Measurements from ENCODE around the gene ZNF598.

ZNF598 gene

GRCh38 chr16:1976216-1976520 lies 33.5 kb downstream of the ZNF598 start:
- Histone ChIP-seq H3K4me3 (ENCODE audit: low read depth, low read length) (no peak overlapping the region), H3K4me1 (ENCODE audit: control insufficient read depth, insufficient read depth, low read length) (no peaks in the 10 kb centered on the region), H3K27ac (ENCODE audit: extremely low read depth, low read depth, low read length) (no peak overlapping the region), H3K36me3 (ENCODE audit: control insufficient read depth in 2 of 2, insufficient read depth in 1 of 2, low read length in 2 of 2) (peaks cover 0 to 59% of the 10 kb centered on the region in 2 experiments; a peak in 1 of 3 replicates), H3K9me3 (ENCODE audit: control insufficient read depth, insufficient read depth, low read depth, low read length) (no peaks in the 10 kb centered on the region)
- ChIA-PET POLR2A (interaction anchor here (0.5 to 10.1 kb wide), 3 partner anchors 11 to 179 kb away, joined by 4 to 76 read pairs (median 6); partner anchors contain the start of genes RPS2 and TRAF7), CTCF (no interaction called here)
- no peak for TF ChIP-seq ZNF426 (tag by site-specific recombination; IDR thresholded peaks at IDR 0.05)
- no peak for TF ChIP-seq ZNF529 (tag by site-specific recombination; IDR thresholded peaks at IDR 0.05; ENCODE audit: insufficient replicate concordance)
- TF ChIP-seq ZNF311 (tag by site-specific recombination; IDR thresholded peaks at IDR 0.05; ENCODE audit: borderline replicate concordance) = no peak
- no peak for TF ChIP-seq ZNF121 (tag by site-specific recombination; IDR thresholded peaks at IDR 0.05)

DNA sequence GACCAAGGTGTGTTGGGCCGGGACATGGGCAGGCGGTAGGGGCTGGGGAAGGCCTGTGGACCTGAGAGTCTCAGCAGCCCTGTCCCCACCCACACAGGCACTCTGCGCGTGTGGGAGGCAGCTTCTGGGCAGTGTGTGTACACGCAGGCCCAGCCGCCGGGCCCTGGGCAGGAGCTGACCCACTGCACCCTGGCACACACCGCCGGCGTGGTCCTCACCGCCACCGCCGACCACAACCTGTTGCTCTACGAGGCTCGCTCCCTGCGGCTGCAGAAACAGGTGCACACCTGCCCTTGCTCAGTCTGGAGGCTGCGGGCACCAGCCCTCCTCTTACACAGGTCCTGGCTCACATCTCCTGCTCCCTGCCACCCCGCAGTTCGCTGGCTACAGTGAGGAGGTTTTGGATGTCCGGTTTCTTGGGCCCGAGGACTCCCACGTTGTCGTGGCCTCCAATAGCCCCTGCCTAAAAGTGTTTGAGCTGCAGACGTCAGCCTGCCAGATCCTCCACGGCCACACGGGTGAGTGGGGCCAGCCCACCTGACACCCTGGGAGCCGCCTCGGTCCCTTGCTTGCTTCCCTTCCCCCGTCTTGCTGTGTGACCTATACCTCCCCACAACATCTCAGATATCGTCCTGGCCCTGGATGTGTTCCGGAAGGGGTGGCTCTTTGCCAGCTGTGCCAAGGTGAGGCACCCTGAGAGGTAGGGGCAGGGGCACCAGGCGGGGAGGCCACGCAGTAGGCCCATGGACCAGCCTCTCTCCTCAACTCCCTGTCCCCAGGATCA lies 34.0 kb downstream of the ZNF598 start:
- POLR2A ChIA-PET = interaction anchor here (1.2 to 10.1 kb wide), 2 partner anchors 10 to 180 kb away, joined by 4 to 76 read pairs; partner anchors contain the start of genes RPS2 and TRAF7
- Histone ChIP-seq H3K4me3 (ENCODE audit: low read depth, low read length) (no peak overlapping the region), H3K9me3 (ENCODE audit: control insufficient read depth, insufficient read depth, low read depth, low read length) (no peaks in the 10 kb centered on the region), H3K27ac (ENCODE audit: extremely low read depth, low read depth, low read length) (no peak overlapping the region), H3K4me1 (ENCODE audit: control insufficient read depth, insufficient read depth, low read length) (no peaks in the 10 kb centered on the region), H3K36me3 (ENCODE audit: control insufficient read depth in 2 of 2, insufficient read depth in 1 of 2, low read length in 2 of 2) (peaks cover 0 to 59% of the 10 kb centered on the region in 2 experiments; a peak in 1 of 3 replicates)
- peak; percentile 93 for TF ChIP-seq SCRT2 (tag by site-specific recombination; IDR thresholded peaks at IDR 0.05)
- TF ChIP-seq SCRT1 (tag by site-specific recombination; IDR thresholded peaks at IDR 0.05; ENCODE audit: borderline replicate concordance) = peak; percentile 76; the same call in 1 of the 2 replicates
- no peak for TF ChIP-seq ZSCAN18 (tag by site-specific recombination; IDR thresholded peaks at IDR 0.05)
- TF ChIP-seq ZNF112 (tag by site-specific recombination; IDR thresholded peaks at IDR 0.05) = no peak
- CTCF ChIA-PET = interaction anchor here (0.5 kb wide), 1 partner anchor 7 kb away, joined by 4 read pairs; no protein-coding TSS in a partner anchor

GRCh38 chr16:1974157-1975070 lies 35.2 kb downstream of the ZNF598 start:
- CTCF ChIA-PET = interaction anchor here (0.6 kb wide), 1 partner anchor 96 kb away, joined by 3 read pairs; no protein-coding TSS in a partner anchor
- Histone ChIP-seq H3K27ac (ENCODE audit: extremely low read depth, low read depth, low read length) (no peak overlapping the region), H3K4me3 (ENCODE audit: low read depth, low read length) (no peak overlapping the region), H3K36me3 (ENCODE audit: control insufficient read depth in 2 of 2, insufficient read depth in 1 of 2, low read length in 2 of 2) (peaks cover 0 to 54% of the 10 kb centered on the region in 2 experiments; a peak in 1 of 3 replicates), H3K9me3 (ENCODE audit: control insufficient read depth, insufficient read depth, low read depth, low read length) (no peaks in the 10 kb centered on the region), H3K4me1 (ENCODE audit: control insufficient read depth, insufficient read depth, low read length) (no peaks in the 10 kb centered on the region)
- POLR2A ChIA-PET = interaction anchor here (10.1 kb wide), 1 partner anchor 9 kb away, joined by 76 read pairs; the partner anchor contains the start of gene RPS2
- TF ChIP-seq ZBTB49 (tag by site-specific recombination; IDR thresholded peaks at IDR 0.05; ENCODE audit: low read depth) (no peak), ZSCAN30 (tag by site-specific recombination; IDR thresholded peaks at IDR 0.05) (no peak), ZXDB (tag by site-specific recombination; IDR thresholded peaks at IDR 0.05) (no peak), GLI2 (tag by site-specific recombination; IDR thresholded peaks at IDR 0.05; ENCODE audit: borderline replicate concordance, low read depth) (no peak), PRDM10 (tag by site-specific recombination; IDR thresholded peaks at IDR 0.05) (no peak)
- TF ChIP-seq, protein P1, sequence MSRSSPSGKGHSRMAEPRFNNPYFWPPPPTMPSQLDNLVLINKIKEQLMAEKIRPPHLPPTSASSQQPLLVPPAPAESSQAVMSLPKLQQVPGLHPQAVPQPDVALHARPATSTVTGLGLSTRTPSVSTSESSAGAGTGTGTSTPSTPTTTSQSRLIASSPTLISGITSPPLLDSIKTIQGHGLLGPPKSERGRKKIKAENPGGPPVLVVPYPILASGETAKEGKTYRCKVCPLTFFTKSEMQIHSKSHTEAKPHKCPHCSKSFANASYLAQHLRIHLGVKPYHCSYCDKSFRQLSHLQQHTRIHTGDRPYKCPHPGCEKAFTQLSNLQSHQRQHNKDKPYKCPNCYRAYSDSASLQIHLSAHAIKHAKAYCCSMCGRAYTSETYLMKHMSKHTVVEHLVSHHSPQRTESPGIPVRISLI (tag by site-specific recombination; IDR thresholded peaks at IDR 0.05) = no peak
- TF ChIP-seq, protein P2, sequence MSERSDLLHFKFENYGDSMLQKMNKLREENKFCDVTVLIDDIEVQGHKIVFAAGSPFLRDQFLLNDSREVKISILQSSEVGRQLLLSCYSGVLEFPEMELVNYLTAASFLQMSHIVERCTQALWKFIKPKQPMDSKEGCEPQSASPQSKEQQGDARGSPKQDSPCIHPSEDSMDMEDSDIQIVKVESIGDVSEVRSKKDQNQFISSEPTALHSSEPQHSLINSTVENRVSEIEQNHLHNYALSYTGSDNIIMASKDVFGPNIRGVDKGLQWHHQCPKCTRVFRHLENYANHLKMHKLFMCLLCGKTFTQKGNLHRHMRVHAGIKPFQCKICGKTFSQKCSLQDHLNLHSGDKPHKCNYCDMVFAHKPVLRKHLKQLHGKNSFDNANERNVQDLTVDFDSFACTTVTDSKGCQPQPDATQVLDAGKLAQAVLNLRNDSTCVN (tag by site-specific recombination; optimal IDR thresholded peaks at IDR 0.05) = no peak
